Anterior cingulate cortex (tissue), 58 donors: ENCODE results near the gene DNAH10.
"Not testable (repeated sequence)": the region's sequence is repeated elsewhere in the genome, so short reads cannot be mapped to it uniquely, and the experiment has no call there.

Experiments used
- DNase-seq, 58 donors: peaks; one replicate each; lab custom pipeline; 2025; lab: John Stamatoyannopoulos, UW

Gene DNAH10

GRCh38 chr12:123789422-123789821 lies 27.3 kb downstream of the DNAH10 start:
- DNase-seq = not testable (repeated sequence)

GRCh38 chr12:123790905-123791467 lies 28.9 kb downstream of the DNAH10 start:
- DNase-seq = no peak

GRCh38 chr12:123794027-123794426 lies 31.9 kb downstream of the DNAH10 start:
- no peak for DNase-seq

- DNase-seq = no peak
These were observed 36.4 kb downstream of the DNAH10 start for GRCh38 chr12:123798518-123798917.

GRCh38 chr12:123799227-123799626 lies 37.1 kb downstream of the DNAH10 start:
- DNase-seq = no peak

- no peak for DNase-seq
These were observed 39.6 kb downstream of the DNAH10 start for GRCh38 chr12:123801573-123802178.

- peak in 2 of 58 donors; percentile 5 to 11 for DNase-seq
These were observed 43.1 kb downstream of the DNAH10 start for GRCh38 chr12:123805173-123805572.

- DNase-seq = no peak
These were observed 44.9 kb downstream of the DNAH10 start for GRCh38 chr12:123807002-123807401.

GRCh38 chr12:123807670-123808069 lies 45.6 kb downstream of the DNAH10 start:
- DNase-seq = peak in 1 of 58 donors; percentile 3

- DNase-seq = peak in 8 of 58 donors; percentile 2 to 26 (median 9)
These were observed 46.1 kb downstream of the DNAH10 start for GRCh38 chr12:123808167-123808566.

GRCh38 chr12:123813349-123813748 lies 51.2 kb downstream of the DNAH10 start:
- DNase-seq = peak in 1 of 58 donors; percentile 3

- DNase-seq = peak in 34 of 58 donors; percentile 1 to 70 (median 24)
These were observed 53.9 kb downstream of the DNAH10 start for GRCh38 chr12:123815968-123816367.

- no peak for DNase-seq
These were observed 54.9 kb downstream of the DNAH10 start for GRCh38 chr12:123816896-123817537.

- no peak for DNase-seq
These were observed 60.7 kb downstream of the DNAH10 start for GRCh38 chr12:123822804-123823203.

GRCh38 chr12:123828120-123828519 lies 66.0 kb downstream of the DNAH10 start:
- no peak for DNase-seq

- DNase-seq = no peak
These were observed 66.9 kb downstream of the DNAH10 start for GRCh38 chr12:123828854-123829547.

- DNase-seq = no peak
These were observed 67.5 kb downstream of the DNAH10 start for GRCh38 chr12:123829561-123829960.

GRCh38 chr12:123830675-123831074 lies 68.6 kb downstream of the DNAH10 start:
- DNase-seq = no peak

GRCh38 chr12:123832052-123832451 lies 70.0 kb downstream of the DNAH10 start:
- DNase-seq = no peak

- no peak for DNase-seq
These were observed 71.7 kb downstream of the DNAH10 start for GRCh38 chr12:123833830-123834229.

- DNase-seq = no peak
These were observed 72.7 kb downstream of the DNAH10 start for GRCh38 chr12:123834845-123835244.
